DND-41 (cell line): Measurements from ENCODE around the gene HMGCL.
"Not testable (repeated sequence)": the region's sequence is repeated elsewhere in the genome, so short reads cannot be mapped to it uniquely, and the experiment has no call there.

ENCODE experiments used
- EZH2 ChIP-seq: IDR thresholded peaks from 3 replicates; pipeline ENCODE4 v1.6.1; 2012; ENCODE audit warnings: borderline replicate concordance, low read depth, mild to moderate bottlenecking, moderate library complexity, low read length, inconsistent platforms; ENCODE audit not compliant: severe bottlenecking
- TF ChIP-seq, protein P1 (sequence below): IDR thresholded peaks from 2 replicates; pipeline ENCODE4 v1.5.1; 2012; ENCODE audit warnings: borderline replicate concordance, low read length, moderate library complexity, mild to moderate bottlenecking; ENCODE audit not compliant: poor library complexity, severe bottlenecking; ENCODE audit errors: extremely low read depth

DNA sequence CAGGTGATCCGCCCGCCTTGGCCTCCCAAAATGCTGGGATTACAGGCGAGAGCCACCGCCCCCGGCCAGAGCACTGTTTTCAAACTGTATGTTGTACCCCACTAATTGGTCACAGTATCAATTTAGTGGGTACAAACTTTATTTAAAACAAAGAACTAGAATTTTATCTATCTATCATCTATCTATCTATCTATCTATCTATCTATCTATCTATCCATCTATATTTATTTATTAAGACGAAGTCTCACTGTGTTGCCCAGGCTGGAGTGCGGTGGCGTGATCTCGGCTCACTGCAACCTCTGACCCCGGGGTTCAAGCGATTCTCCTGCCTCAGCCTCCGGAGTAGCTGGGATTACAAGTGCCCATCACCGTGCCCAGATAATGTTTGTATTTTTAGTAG is 1.4 kb upstream of the HMGCL start:
- TF ChIP-seq, protein P1, sequence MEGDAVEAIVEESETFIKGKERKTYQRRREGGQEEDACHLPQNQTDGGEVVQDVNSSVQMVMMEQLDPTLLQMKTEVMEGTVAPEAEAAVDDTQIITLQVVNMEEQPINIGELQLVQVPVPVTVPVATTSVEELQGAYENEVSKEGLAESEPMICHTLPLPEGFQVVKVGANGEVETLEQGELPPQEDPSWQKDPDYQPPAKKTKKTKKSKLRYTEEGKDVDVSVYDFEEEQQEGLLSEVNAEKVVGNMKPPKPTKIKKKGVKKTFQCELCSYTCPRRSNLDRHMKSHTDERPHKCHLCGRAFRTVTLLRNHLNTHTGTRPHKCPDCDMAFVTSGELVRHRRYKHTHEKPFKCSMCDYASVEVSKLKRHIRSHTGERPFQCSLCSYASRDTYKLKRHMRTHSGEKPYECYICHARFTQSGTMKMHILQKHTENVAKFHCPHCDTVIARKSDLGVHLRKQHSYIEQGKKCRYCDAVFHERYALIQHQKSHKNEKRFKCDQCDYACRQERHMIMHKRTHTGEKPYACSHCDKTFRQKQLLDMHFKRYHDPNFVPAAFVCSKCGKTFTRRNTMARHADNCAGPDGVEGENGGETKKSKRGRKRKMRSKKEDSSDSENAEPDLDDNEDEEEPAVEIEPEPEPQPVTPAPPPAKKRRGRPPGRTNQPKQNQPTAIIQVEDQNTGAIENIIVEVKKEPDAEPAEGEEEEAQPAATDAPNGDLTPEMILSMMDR, result not testable (repeated sequence)
- not testable (repeated sequence) for TF ChIP-seq EZH2
